OCI-LY1 (cell line): Measurements from ENCODE around the gene TPSAB1.

Experiments used
- H2AFZ ChIP-seq: fragments of 200-600 bp; sonication (generic), shearing (Covaris generic); 2 replicates; pipeline ENCODE4 v1.6.0; 2014; ENCODE audit warnings: antibody characterized with exemption, mild to moderate bottlenecking, low read length
- H3F3A ChIP-seq: fragments of 200-600 bp; sonication (generic), shearing (Covaris generic); 2 replicates; pipeline ENCODE4 v1.6.0; 2014; ENCODE audit warnings: mild to moderate bottlenecking, antibody characterized with exemption, low read length, moderate library complexity; ENCODE audit not compliant: insufficient read depth
- H3K27ac ChIP-seq: fragments of 200-600 bp; sonication (generic); 2 replicates; pipeline ENCODE4 v1.5.1; 2014; ENCODE audit warnings: low read length, mixed run types, mild to moderate bottlenecking, low read depth; ENCODE audit not compliant: poor library complexity, severe bottlenecking
- H3K27me3 ChIP-seq: fragments of 200-600 bp; sonication (generic); 2 replicates; pipeline ENCODE4 v1.6.0; 2014; ENCODE audit warnings: antibody characterized with exemption, mild to moderate bottlenecking, low read length, moderate library complexity; ENCODE audit not compliant: insufficient read depth
- H3K36me3 ChIP-seq: fragments of 200-600 bp; sonication (generic); 2 replicates; pipeline ENCODE4 v1.6.1; 2014; ENCODE audit warnings: mild to moderate bottlenecking, antibody characterized with exemption, low read length, moderate library complexity, mixed read lengths; ENCODE audit not compliant: insufficient read depth
- H3K4me1 ChIP-seq: fragments of 200-600 bp; sonication (generic); 2 replicates; pipeline ENCODE4 v1.5.1; 2014; ENCODE audit warnings: mild to moderate bottlenecking, low read length, moderate library complexity; ENCODE audit not compliant: insufficient read depth, severe bottlenecking
- H3K4me2 ChIP-seq: fragments of 200-600 bp; sonication (generic), shearing (Covaris generic); 2 replicates; pipeline ENCODE4 v1.6.1; 2014; ENCODE audit warnings: low read length
- H3K4me3 ChIP-seq: fragments of 200-600 bp; sonication (generic); 2 replicates; pipeline ENCODE4 v1.5.1; 2014; ENCODE audit warnings: low read length, low read depth, mild to moderate bottlenecking, mixed read lengths; ENCODE audit not compliant: poor library complexity, severe bottlenecking
- H3K79me2 ChIP-seq: fragments of 200-600 bp; shearing (Covaris generic); 2 replicates; pipeline ENCODE4 v1.6.1; 2016; ENCODE audit warnings: mixed run types, low read length, mixed read lengths; ENCODE audit not compliant: insufficient read depth
- H3K9ac ChIP-seq: fragments of 200-600 bp; sonication (generic), shearing (Covaris generic); 2 replicates; pipeline ENCODE4 v1.6.1; 2014; ENCODE audit warnings: mild to moderate bottlenecking, low read length, mixed read lengths
- H3K9me2 ChIP-seq: fragments of 200-600 bp; sonication (generic), shearing (Covaris generic); 2 replicates; pipeline ENCODE4 v1.6.1; 2014; ENCODE audit warnings: low read depth, mild to moderate bottlenecking, low read length, mixed read lengths
- H3K9me3 ChIP-seq: fragments of 200-600 bp; shearing (Covaris generic); 2 replicates; pipeline ENCODE4 v1.6.1; 2014; ENCODE audit warnings: low read length, mixed read lengths
- H4K20me1 ChIP-seq: fragments of 200-600 bp; sonication (generic), shearing (Covaris generic); 2 replicates; pipeline ENCODE4 v1.6.0; 2016; ENCODE audit warnings: mild to moderate bottlenecking, low read length; ENCODE audit not compliant: insufficient read depth
- CTCF ChIP-seq: fragments of 200-600 bp; sonication (generic), shearing (Covaris generic); IDR thresholded peaks from 2 replicates; pipeline ENCODE4 v1.5.1; 2017; ENCODE audit warnings: mild to moderate bottlenecking, antibody characterized with exemption, low read length, moderate library complexity, mixed read lengths
- EZH2 ChIP-seq: fragments of 200-600 bp; sonication (generic), shearing (Covaris generic); IDR thresholded peaks from 2 replicates; pipeline ENCODE4 v1.8.0; 2017; ENCODE audit warnings: borderline replicate concordance, mixed run types, mild to moderate bottlenecking, antibody characterized with exemption, low read length, moderate library complexity, mixed read lengths

TPSAB1 gene

GRCh38 chr16:1282324-1282973 is 41.9 kb downstream of the TPSAB1 start:
- H3K4me3 ChIP-seq: no peak overlapping the region
- H2AFZ ChIP-seq: no peak overlapping the region
- TF ChIP-seq EZH2 (no peak), CTCF (no peak)
- no peaks in the 10 kb centered on the region for H3K79me2 ChIP-seq
- H3K9me3 ChIP-seq: no peaks in the 10 kb centered on the region
- H3K4me1 ChIP-seq: no peaks in the 10 kb centered on the region
- peaks cover 4% of the 10 kb centered on the region; the same call in 1 of the 2 replicates for H3K27me3 ChIP-seq
- H3K36me3 ChIP-seq: no peaks in the 10 kb centered on the region
- H4K20me1 ChIP-seq: no peaks in the 10 kb centered on the region
- H3F3A ChIP-seq: no peaks in the 10 kb centered on the region
- H3K4me2 ChIP-seq: no peak overlapping the region
- no peaks in the 10 kb centered on the region for H3K9me2 ChIP-seq
- no peak overlapping the region for H3K9ac ChIP-seq
- H3K27ac ChIP-seq: no peak overlapping the region

- H3K27me3 ChIP-seq: peaks cover 10% of the 10 kb centered on the region; the same call in 1 of the 2 replicates
- H2AFZ ChIP-seq: no peak overlapping the region
- H3K9ac ChIP-seq: no peak overlapping the region
- no peaks in the 10 kb centered on the region for H3K4me1 ChIP-seq
- TF ChIP-seq CTCF (no peak), EZH2 (no peak)
- no peaks in the 10 kb centered on the region for H3K9me3 ChIP-seq
- H3K4me2 ChIP-seq: no peak overlapping the region
- H4K20me1 ChIP-seq: no peaks in the 10 kb centered on the region
- H3K27ac ChIP-seq: no peak overlapping the region
- no peaks in the 10 kb centered on the region for H3K36me3 ChIP-seq
- H3F3A ChIP-seq: no peaks in the 10 kb centered on the region
- no peaks in the 10 kb centered on the region for H3K9me2 ChIP-seq
- H3K79me2 ChIP-seq: no peaks in the 10 kb centered on the region
- no peak overlapping the region for H3K4me3 ChIP-seq
Measured at GRCh38 chr16:1283296-1283695, 42.8 kb downstream of the TPSAB1 start.

GRCh38 chr16:1283996-1284616 is 43.6 kb downstream of the TPSAB1 start:
- no peak overlapping the region for H3K4me2 ChIP-seq
- no peak overlapping the region for H3K9ac ChIP-seq
- no peaks in the 10 kb centered on the region for H3K9me2 ChIP-seq
- H3K27me3 ChIP-seq: peaks cover 10% of the 10 kb centered on the region; the same call in 1 of the 2 replicates
- H3K4me1 ChIP-seq: no peaks in the 10 kb centered on the region
- no peaks in the 10 kb centered on the region for H3K79me2 ChIP-seq
- no peak overlapping the region for H2AFZ ChIP-seq
- H4K20me1 ChIP-seq: no peaks in the 10 kb centered on the region
- no peaks in the 10 kb centered on the region for H3F3A ChIP-seq
- no peaks in the 10 kb centered on the region for H3K9me3 ChIP-seq
- no peak overlapping the region for H3K27ac ChIP-seq
- H3K4me3 ChIP-seq: no peak overlapping the region
- TF ChIP-seq EZH2: no peak
- TF ChIP-seq CTCF: no peak
- H3K36me3 ChIP-seq: no peaks in the 10 kb centered on the region
